GM19239 (cell line): ENCODE data around the gene FBXL19.

Source experiments
- DNase-seq: peaks from one replicate; pipeline ENCODE4 v3.0.0; 2011; ENCODE audit warnings: low spot score; ENCODE audit not compliant: insufficient read length
- FAIRE-seq: peaks from 2 replicates; lab custom pipeline; 2011; peaks lifted over from hg19 to GRCh38; lab: Jason Lieb, UNC

Gene FBXL19

GRCh38 chr16:30983898-30984610 is 60.7 kb downstream of the FBXL19 start:
- DNase-seq (no peak), FAIRE-seq (no peak)

GRCh38 chr16:30984669-30985400 is 61.5 kb downstream of the FBXL19 start, which contains the start of gene HSD3B7:
Gene HSD3B7, plus strand, starts transcription at chr16:30985207. Its CDS starts 452 bp downstream, at chr16:30985659.
- peak; percentile 65 for FAIRE-seq

GRCh38 chr16:30985401-30986128 is 62.2 kb downstream of the FBXL19 start:
- no peak for FAIRE-seq
- no peak for DNase-seq

More at GRCh38 chr16:30984669-30985400, 61.5 kb downstream of the FBXL19 start, which contains the start of gene HSD3B7:
- peak; percentile 98 for DNase-seq

GRCh38 chr16:30986129-30986991 is 63.0 kb downstream of the FBXL19 start:
- FAIRE-seq (no peak), DNase-seq (no peak)

- DNase-seq (no peak), FAIRE-seq (no peak)
These were observed 64.3 kb downstream of the FBXL19 start for GRCh38 chr16:30987581-30988190.

- no peak for FAIRE-seq
These were observed 66.2 kb downstream of the FBXL19 start for GRCh38 chr16:30989469-30990047.

GRCh38 chr16:30990105-30990504 is 66.7 kb downstream of the FBXL19 start:
- DNase-seq (no peak), FAIRE-seq (no peak)

More at GRCh38 chr16:30989469-30990047, 66.2 kb downstream of the FBXL19 start:
- no peak for DNase-seq

GRCh38 chr16:30991052-30991451 is 67.7 kb downstream of the FBXL19 start:
- DNase-seq = no peak
- FAIRE-seq = no peak

- FAIRE-seq = no peak
These were observed 69.0 kb downstream of the FBXL19 start for GRCh38 chr16:30992276-30992780.

GRCh38 chr16:30992931-30993816 is 69.8 kb downstream of the FBXL19 start:
- no peak for DNase-seq
- FAIRE-seq = no peak

More at GRCh38 chr16:30992276-30992780, 69.0 kb downstream of the FBXL19 start:
- no peak for DNase-seq

- no peak for FAIRE-seq
- no peak for DNase-seq
These were observed 72.6 kb downstream of the FBXL19 start for GRCh38 chr16:30995927-30996323.

- DNase-seq = no peak
- no peak for FAIRE-seq
These were observed 73.1 kb downstream of the FBXL19 start for GRCh38 chr16:30996324-30996984.

- DNase-seq = peak; percentile 99
- peak; percentile 8 for FAIRE-seq
These were observed 73.8 kb downstream of the FBXL19 start for GRCh38 chr16:30996985-30997724.

- FAIRE-seq = no peak
- DNase-seq = no peak
These were observed 74.6 kb downstream of the FBXL19 start for GRCh38 chr16:30997725-30998711.
